Tibial artery (tissue), 4 donors: ENCODE data around the gene NFAM1.

Experiments
- DNase-seq, 2 donors: peaks; one replicate each; pipeline ENCODE4 v3.0.0-alpha.2; 2019
- H3K27ac ChIP-seq, 2 donors: fragments of 200-600 bp; sonication (generic) in 1 of 2; 1 replicate in 1 of 2; 2 replicates in 1 of 2; pipeline ENCODE4 v1.5.1; 2018 to 2019; ENCODE audit warnings: mild to moderate bottlenecking in 1 of 2
- H3K27me3 ChIP-seq, 2 donors: fragments of 200-600 bp; sonication (generic) in 1 of 2; one replicate each; pipeline versions ENCODE4 v1.5.1 to v1.6.0; 2016 to 2019
- H3K36me3 ChIP-seq, 3 donors: fragments of 200-600 bp; sonication (generic) in 2 of 3; one replicate each; pipeline ENCODE4 v1.5.1; 2016 to 2019; ENCODE audit warnings: mild to moderate bottlenecking in 2 of 3
- H3K4me1 ChIP-seq, 4 donors: fragments of 200-600 bp; sonication (generic) in 2 of 4; 1 replicate in 3 of 4; 2 replicates in 1 of 4; pipeline ENCODE4 v1.5.1; 2016 to 2019
- H3K4me3 ChIP-seq, 2 donors: fragments of 200-600 bp; sonication (generic) in 1 of 2; 1 replicate in 1 of 2; 2 replicates in 1 of 2; pipeline ENCODE4 v1.5.1; 2018 to 2019; ENCODE audit warnings: mild to moderate bottlenecking in 2 of 2
- H3K9me3 ChIP-seq, 3 donors: fragments of 200-600 bp; sonication (generic) in 1 of 3; one replicate each; pipeline ENCODE4 v1.5.1; 2016 to 2019
- CTCF ChIP-seq, 2 experiments: fragments of 200-600 bp in 1 of 2; fragments of 450-650 bp in 1 of 2; IDR thresholded peaks; one replicate each; pipeline ENCODE4 v1.5.1; 2017 to 2019; ENCODE audit warnings: antibody characterized with exemption in 2 of 2, mild to moderate bottlenecking in 1 of 2, moderate library complexity in 1 of 2
- intact Hi-C: fragments of 100-400 bp; cut with DNase I; formaldehyde crosslinking; loops from one replicate; pipeline ENCODE4 v1.15.0; 2023; ENCODE audit warnings: low total_unique reads

Gene NFAM1

GRCh38 chr22:42439021-42439567, 6.9 kb upstream of the NFAM1 start:
- H3K9me3 ChIP-seq = no peaks in the 10 kb centered on the region
- peak overlapping the region in 1 of 2 donors; percentile 50 for H3K27ac ChIP-seq
- H3K27me3 ChIP-seq = peaks cover 0 to 53% of the 10 kb centered on the region in 2 donors
- TF ChIP-seq CTCF (IDR thresholded peaks at IDR 0.05) = no peak
- DNase-seq = no peak
- H3K4me3 ChIP-seq = no peak overlapping the region
- intact Hi-C loops = loop anchor here (5.0 kb wide), 1 partner anchor 272 kb away; no protein-coding TSS in a partner anchor
- H3K36me3 ChIP-seq = no peaks in the 10 kb centered on the region
- peaks cover 0 to 26% (median 20%) of the 10 kb centered on the region in 4 donors for H3K4me1 ChIP-seq

GRCh38 chr22:42438293-42438650, 6.1 kb upstream of the NFAM1 start:
- peak overlapping the region in 1 of 2 donors; percentile 43 for H3K4me3 ChIP-seq
- H3K27me3 ChIP-seq = peaks cover 0 to 61% of the 10 kb centered on the region in 2 donors
- no peak overlapping the region for H3K27ac ChIP-seq
- no peak for TF ChIP-seq CTCF (IDR thresholded peaks at IDR 0.05)
- intact Hi-C loops = loop anchor here (5.0 kb wide), 1 partner anchor 271 kb away; no protein-coding TSS in a partner anchor
- peaks cover 0 to 26% (median 13%) of the 10 kb centered on the region in 4 donors for H3K4me1 ChIP-seq
- no peaks in the 10 kb centered on the region for H3K9me3 ChIP-seq
- no peaks in the 10 kb centered on the region for H3K36me3 ChIP-seq
- no peak for DNase-seq

- intact Hi-C loops = loop anchor here (5.0 kb wide), 1 partner anchor 270 kb away; no protein-coding TSS in a partner anchor
- H3K36me3 ChIP-seq = no peaks in the 10 kb centered on the region
- peak; percentile 55 to 85 for DNase-seq
- no peaks in the 10 kb centered on the region for H3K9me3 ChIP-seq
- TF ChIP-seq CTCF (IDR thresholded peaks at IDR 0.05) = peak; percentile 94 to 97
- H3K4me3 ChIP-seq = peak overlapping the region; percentile 19 to 43
- peaks cover 0 to 67% of the 10 kb centered on the region in 2 donors for H3K27me3 ChIP-seq
- no peak overlapping the region for H3K27ac ChIP-seq
- H3K4me1 ChIP-seq = peaks cover 0 to 26% (median 13%) of the 10 kb centered on the region in 4 donors
These were observed 5.5 kb upstream of the NFAM1 start for GRCh38 chr22:42437488-42438292.

- Histone ChIP-seq H3K27ac (no peak overlapping the region), H3K36me3 (no peaks in the 10 kb centered on the region), H3K9me3 (no peaks in the 10 kb centered on the region), H3K27me3 (peaks cover 0 to 78% of the 10 kb centered on the region in 2 donors), H3K4me1 (peaks cover 0 to 38% (median 18%) of the 10 kb centered on the region in 4 donors), H3K4me3 (no peak overlapping the region)
- intact Hi-C loops = loop anchor here (5.0 kb wide), 1 partner anchor 269 kb away; no protein-coding TSS in a partner anchor
- DNase-seq = no peak
- no peak for TF ChIP-seq CTCF (IDR thresholded peaks at IDR 0.05)
These were observed 4.2 kb upstream of the NFAM1 start for GRCh38 chr22:42436404-42436803.

- no peak for DNase-seq
- H3K27me3 ChIP-seq = peaks cover 0 to 77% of the 10 kb centered on the region in 2 donors
- intact Hi-C loops = loop anchor here (5.0 kb wide), 1 partner anchor 268 kb away; no protein-coding TSS in a partner anchor
- no peak overlapping the region for H3K27ac ChIP-seq
- peaks cover 0 to 45% (median 17%) of the 10 kb centered on the region in 4 donors for H3K4me1 ChIP-seq
- H3K4me3 ChIP-seq = no peak overlapping the region
- TF ChIP-seq CTCF (IDR thresholded peaks at IDR 0.05) = no peak
- H3K9me3 ChIP-seq = no peaks in the 10 kb centered on the region
- no peaks in the 10 kb centered on the region for H3K36me3 ChIP-seq
These were observed 2.7 kb upstream of the NFAM1 start for GRCh38 chr22:42434748-42435425.
